Immature natural killer cell (primary cell): ENCODE results near the gene FAM168B. TPM values are rescaled to one million over a fixed set of nuclear protein-coding genes. Genes with fewer than 3 reads are reported as not detected.
A peak's percentile ranks its signal among the peaks of the same experiment; 100 is the strongest.

Source experiments
- DNase-seq, 3 donors: peaks; one replicate each; pipeline ENCODE4 v3.0.0; 2022; ENCODE audit warnings: mixed read lengths in 1 of 3
- H3K27ac Mint-ChIP-seq, 6 donors: one replicate each; pipeline ENCODE4 v1.8.0; 2020; ENCODE audit warnings: mixed read lengths in 6 of 6, mild to moderate bottlenecking in 5 of 6, inconsistent platforms in 4 of 6, moderate library complexity in 3 of 6
- H3K27me3 Mint-ChIP-seq, 3 donors: one replicate each; pipeline ENCODE4 v1.8.0; 2020 to 2021; ENCODE audit warnings: low read depth in 3 of 3, mild to moderate bottlenecking in 3 of 3, mixed read lengths in 3 of 3, moderate library complexity in 3 of 3, inconsistent platforms in 1 of 3
- H3K36me3 Mint-ChIP-seq, 3 donors: one replicate each; pipeline ENCODE4 v1.8.0; 2020; ENCODE audit warnings: mixed read lengths in 3 of 3, inconsistent platforms in 2 of 3, mild to moderate bottlenecking in 2 of 3
- H3K4me1 Mint-ChIP-seq, 2 donors: one replicate each; pipeline ENCODE4 v1.8.0; 2020; ENCODE audit warnings: inconsistent platforms in 2 of 2, mild to moderate bottlenecking in 2 of 2, mixed read lengths in 2 of 2, moderate library complexity in 1 of 2
- H3K4me3 Mint-ChIP-seq, 5 donors: one replicate each; pipeline ENCODE4 v1.8.0; 2020; ENCODE audit warnings: mild to moderate bottlenecking in 5 of 5, mixed read lengths in 5 of 5, inconsistent platforms in 3 of 5, moderate library complexity in 3 of 5
- H3K9me3 Mint-ChIP-seq, 6 donors: one replicate each; pipeline ENCODE4 v1.8.0; 2020; ENCODE audit warnings: mild to moderate bottlenecking in 6 of 6, mixed read lengths in 6 of 6, inconsistent platforms in 4 of 6, moderate library complexity in 3 of 6
- polyA plus RNA-seq, 3 donors: library from polyadenylated mRNA; unstranded; fragments of 300-500 nt; fragmentation: Illumina TruSeq; gene quantifications; one replicate each; pipeline ENCODE4 v1.2.3, GENCODE V29; 2021

Gene FAM168B
- polyA plus RNA-seq, 3 donors from 2014 or later = 20.3 to 47.0 (median 23.6) TPM

DNA sequence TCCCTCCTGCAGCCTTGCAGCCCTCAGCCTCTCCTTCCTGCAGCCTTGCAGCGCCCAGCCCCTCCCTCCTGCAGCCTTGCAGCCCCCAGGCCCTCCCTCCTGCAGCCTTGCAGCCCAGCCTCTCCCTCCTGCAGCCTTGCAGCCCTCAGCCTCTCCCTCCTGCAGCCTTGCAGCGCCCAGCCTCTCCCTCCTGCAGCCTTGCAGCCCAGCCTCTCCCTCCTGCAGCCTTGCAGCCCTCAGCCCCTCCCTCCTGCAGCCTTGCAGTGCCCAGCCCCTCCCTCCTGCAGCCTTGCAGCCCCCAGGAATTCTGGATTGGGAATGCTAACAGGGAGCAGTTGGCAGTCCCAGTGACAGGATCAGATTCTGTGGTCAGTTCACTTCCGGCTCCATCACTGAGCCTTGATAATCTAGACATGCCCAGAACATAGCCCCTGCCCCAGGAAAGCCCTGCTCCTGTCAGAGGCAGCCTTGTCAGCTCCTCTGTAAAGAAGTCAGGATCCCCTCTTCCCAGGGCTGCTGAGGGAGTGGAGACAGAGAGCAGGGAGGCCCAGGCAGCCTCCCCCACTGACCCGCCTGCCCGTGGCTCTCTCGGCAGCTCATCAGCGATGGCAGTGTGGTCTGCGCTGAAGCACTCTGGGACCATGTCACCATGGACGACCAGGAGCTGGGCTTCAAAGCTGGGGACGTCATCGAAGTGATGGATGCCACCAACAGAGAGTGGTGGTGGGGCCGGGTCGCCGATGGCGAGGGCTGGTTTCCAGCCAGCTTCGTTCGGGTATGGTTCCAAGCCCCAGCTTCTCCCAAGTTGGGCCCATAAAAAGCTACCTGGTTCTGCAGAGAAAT lies 54.8 kb downstream of the FAM168B start:
- no peak overlapping the region for H3K27ac Mint-ChIP-seq
- no peaks in the 10 kb centered on the region for H3K36me3 Mint-ChIP-seq
- no peak overlapping the region for H3K4me3 Mint-ChIP-seq
- no peak for DNase-seq
- peaks cover 11 to 15% of the 10 kb centered on the region in 2 donors for H3K4me1 Mint-ChIP-seq
- H3K27me3 Mint-ChIP-seq = peaks cover 2 to 7% (median 5%) of the 10 kb centered on the region in 3 donors
- no peaks in the 10 kb centered on the region for H3K9me3 Mint-ChIP-seq

DNA sequence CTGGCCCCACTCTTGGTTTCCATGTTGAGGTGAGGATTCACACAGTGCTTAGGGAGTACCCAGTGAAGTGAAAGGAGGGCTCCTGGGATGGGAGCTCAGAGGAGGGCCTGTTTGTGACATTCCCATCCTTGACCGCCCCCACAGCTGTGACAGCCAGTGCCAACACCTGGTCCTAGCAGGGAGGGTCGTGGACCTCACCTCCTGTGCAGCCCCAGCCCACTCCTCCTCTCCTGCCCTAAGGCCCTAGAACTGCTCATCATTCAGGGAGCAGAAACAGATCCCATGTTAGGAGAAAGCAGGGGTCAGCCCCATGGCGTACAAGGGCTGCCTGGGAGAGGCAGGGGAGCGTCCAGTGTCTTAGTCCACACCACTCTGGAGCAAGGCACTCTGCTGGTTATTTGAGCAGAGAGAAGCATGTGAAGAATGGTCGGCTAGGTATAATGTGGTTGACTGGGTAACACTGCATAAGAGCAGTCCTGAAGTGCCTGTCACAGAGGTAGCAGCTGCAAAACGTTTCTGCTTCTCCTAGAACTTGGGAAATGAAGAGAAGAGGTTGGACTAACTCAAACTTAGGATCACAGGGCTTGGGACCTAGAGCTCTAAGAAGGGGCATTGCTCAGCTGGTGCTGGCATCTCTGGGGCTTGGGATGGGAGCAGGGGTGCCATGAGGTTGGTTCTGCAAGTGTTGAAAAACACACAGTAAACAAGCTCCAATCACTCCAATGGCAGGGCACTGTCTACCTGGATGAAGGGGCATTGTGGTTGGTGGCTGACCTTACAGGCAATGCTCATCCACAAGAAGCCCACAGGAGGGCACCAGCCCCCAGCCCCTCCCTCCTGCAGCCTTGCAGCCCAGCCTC lies 55.6 kb downstream of the FAM168B start:
- Mint-ChIP-seq H3K4me1 (peaks cover 11 to 15% of the 10 kb centered on the region in 2 donors), H3K4me3 (no peak overlapping the region), H3K36me3 (no peaks in the 10 kb centered on the region), H3K27me3 (peaks cover 2 to 7% (median 6%) of the 10 kb centered on the region in 3 donors), H3K9me3 (no peaks in the 10 kb centered on the region), H3K27ac (no peak overlapping the region)
- DNase-seq = no peak

DNA sequence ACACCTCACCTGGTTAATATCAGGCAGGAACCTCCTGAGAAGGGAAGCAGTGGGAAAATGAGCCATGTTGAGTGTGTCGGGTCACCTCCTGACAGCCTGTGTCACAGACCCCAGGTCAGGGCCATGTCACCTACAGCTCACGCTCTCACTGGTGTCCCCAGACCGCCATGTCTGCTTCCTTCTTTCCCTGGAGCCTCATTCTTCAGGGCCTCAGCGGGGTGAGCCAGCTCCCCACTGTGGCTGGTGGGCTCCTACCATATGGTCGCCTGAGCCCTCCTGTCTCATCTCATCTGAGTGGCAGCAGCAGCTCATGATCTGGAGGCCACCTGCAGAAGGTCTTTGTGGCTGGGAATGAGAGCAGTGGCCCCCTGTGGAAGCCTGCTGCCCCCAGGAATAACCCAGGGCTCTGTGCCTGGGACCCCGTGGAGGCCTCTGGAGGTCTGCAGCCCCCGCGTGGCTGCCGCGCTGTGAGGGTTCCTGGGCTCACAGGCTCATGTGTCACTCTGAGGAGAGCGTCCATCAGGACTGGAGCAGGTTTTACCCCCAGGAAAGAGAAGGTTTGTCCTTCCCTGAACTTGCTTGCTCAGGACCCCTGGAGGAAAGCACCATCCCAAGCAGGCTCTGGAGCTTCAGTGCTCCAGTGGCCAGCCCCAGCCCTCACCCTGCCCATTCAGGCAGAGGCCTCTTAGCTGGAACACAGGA lies 56.4 kb downstream of the FAM168B start:
- Mint-ChIP-seq H3K27me3 (peaks cover 2 to 7% (median 6%) of the 10 kb centered on the region in 3 donors), H3K4me3 (no peak overlapping the region)
- no peak for DNase-seq

DNA sequence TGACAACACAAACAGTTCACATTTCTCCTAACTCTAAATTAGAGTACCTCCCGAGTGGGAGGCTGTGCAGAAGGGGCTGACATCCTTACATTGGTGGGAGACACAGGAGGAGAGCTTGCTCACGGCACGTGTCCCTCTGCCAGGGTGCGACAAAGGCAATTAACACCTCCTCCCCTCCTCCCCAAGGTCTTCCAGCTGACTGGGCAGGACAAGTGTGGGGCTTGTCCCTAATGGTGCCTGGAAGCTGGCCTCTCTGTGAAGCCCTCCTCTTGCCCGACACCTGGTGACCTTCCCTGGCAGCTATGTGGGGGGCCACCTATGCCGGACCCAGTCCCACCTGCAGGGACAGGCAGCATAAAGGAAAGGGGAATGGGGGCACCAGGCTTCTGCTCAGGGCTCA lies 57.0 kb downstream of the FAM168B start:
- Mint-ChIP-seq H3K27ac (no peak overlapping the region), H3K4me1 (peaks cover 8 to 10% of the 10 kb centered on the region in 2 donors), H3K27me3 (peaks cover 2 to 7% (median 6%) of the 10 kb centered on the region in 3 donors), H3K4me3 (peak overlapping the region in 1 of 5 donors; percentile 33), H3K9me3 (no peaks in the 10 kb centered on the region), H3K36me3 (no peaks in the 10 kb centered on the region)
- no peak for DNase-seq

More for the DNA sequence above, 56.4 kb downstream of the FAM168B start:
- no peaks in the 10 kb centered on the region for H3K36me3 Mint-ChIP-seq
- H3K4me1 Mint-ChIP-seq = peaks cover 11 to 15% of the 10 kb centered on the region in 2 donors
- H3K9me3 Mint-ChIP-seq = no peaks in the 10 kb centered on the region
- no peak overlapping the region for H3K27ac Mint-ChIP-seq

DNA sequence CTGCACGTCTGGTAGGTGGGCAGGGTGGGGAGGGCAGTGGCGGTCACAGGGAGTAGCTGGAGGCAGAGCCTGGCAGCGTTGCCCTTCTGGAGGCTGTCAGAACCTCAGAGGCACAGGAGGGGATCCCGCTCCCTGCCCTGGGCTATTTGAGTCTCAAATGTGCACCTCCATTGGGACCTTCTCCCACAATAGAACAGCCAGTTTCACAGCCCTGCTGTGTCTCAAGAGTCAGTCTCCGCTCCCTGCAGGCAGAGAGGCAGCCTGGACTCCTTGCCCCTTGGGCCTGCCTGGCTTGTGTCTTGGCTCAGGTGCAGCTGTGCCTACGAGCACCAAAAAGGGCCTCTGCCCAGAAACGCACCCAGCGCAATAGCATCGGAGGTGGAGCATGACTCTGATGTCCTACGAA lies 57.4 kb downstream of the FAM168B start:
- Mint-ChIP-seq H3K27me3 (peaks cover under 1 to 6% (median 6%) of the 10 kb centered on the region in 3 donors), H3K36me3 (no peaks in the 10 kb centered on the region), H3K4me1 (peaks cover 3 to 6% of the 10 kb centered on the region in 2 donors), H3K27ac (no peak overlapping the region), H3K9me3 (no peaks in the 10 kb centered on the region), H3K4me3 (peak overlapping the region in 1 of 5 donors; percentile 33)
- DNase-seq = no peak

DNA sequence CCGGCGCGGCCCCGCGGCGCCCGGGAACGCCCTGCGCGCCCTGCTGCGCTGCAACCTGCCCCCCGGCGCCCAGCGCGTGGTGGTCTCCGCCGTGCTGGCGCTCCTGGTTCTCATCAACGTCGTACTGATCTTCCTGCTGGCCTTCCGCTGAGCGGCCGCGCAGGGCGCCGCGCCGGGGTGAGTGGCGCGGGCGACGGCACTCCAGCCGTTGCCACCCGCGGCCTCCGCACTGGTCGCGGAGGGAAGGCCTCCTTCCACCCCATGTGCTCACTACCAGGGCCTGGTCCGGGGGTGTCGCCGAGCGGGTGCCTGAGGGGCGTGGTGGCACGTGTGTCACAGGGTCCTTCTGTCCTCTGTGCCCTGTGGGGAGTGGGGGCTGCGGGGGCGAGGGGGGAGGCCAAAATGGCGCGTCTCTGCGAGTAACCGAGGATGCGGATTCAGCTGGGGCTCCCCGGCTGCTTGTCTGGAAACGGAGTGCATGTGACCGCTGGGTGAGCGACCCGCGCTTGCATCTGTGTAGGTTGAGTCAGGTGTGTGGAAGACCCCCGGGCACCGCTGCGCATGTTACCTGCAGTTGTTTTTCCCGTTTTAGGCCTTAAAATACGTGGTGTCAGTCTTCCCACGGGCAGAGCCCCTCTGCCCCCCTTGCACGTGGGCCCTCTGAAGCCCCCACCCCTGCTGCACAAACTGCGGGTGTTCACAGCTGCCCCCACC lies 58.0 kb downstream of the FAM168B start:
- H3K4me1 Mint-ChIP-seq = peaks cover 0 to 3% of the 10 kb centered on the region in 2 donors
- DNase-seq = no peak

DNA sequence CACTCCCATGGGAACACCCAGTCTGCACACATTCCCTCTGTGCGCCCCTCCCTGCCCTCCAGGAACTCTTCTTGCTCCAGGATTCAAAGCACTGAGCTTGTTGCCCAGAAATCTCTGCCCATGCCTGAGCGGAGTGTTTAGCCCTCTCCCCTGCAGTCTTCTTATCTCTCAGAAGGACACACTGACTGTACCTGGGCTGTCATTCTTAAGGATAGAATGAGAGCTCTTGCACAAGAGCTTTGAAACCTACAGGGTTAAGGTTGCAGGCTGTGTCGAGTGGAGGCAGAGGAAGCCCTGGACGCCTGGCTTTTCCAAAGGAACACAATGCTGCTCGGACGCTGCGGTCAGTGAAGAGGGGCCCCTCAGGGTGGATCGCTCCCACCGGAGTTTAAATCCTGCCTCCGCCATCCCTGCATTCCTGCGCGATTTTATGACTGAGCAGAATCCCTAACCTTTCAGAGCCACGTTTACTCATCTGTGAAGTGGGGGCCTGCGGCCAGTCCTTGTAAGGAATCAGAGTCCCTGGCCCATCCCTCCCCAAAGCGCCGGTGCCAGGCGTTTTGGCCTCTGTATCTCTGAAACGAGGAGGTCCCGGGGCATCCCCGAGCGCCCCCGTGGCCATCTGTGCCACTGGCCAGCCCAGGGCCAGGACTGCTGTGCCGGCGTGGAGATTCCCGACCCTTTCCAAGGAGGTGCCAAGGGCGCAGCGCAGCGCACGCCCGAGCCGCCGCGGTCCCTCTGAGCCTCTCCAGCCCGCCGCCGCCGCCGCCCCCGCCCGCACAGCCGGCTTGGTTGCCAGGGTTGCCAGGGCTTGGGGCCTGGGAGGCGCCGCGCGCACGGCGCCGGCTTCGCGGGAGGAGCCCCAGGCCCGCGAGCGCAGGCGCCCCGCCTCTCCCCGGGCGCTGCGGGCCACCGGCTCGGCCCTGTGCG lies 58.9 kb downstream of the FAM168B start:
- DNase-seq = no peak
- H3K4me3 Mint-ChIP-seq = no peak overlapping the region
- H3K9me3 Mint-ChIP-seq = no peaks in the 10 kb centered on the region
- H3K27me3 Mint-ChIP-seq = peaks cover 0 to 6% (median 2%) of the 10 kb centered on the region in 3 donors
- H3K36me3 Mint-ChIP-seq = no peaks in the 10 kb centered on the region
- H3K4me1 Mint-ChIP-seq = peaks cover 0 to 1% of the 10 kb centered on the region in 2 donors
- no peak overlapping the region for H3K27ac Mint-ChIP-seq

More for the DNA sequence above, 58.0 kb downstream of the FAM168B start:
- H3K4me3 Mint-ChIP-seq = no peak overlapping the region
- H3K27ac Mint-ChIP-seq = no peak overlapping the region
- no peaks in the 10 kb centered on the region for H3K36me3 Mint-ChIP-seq
- H3K27me3 Mint-ChIP-seq = peaks cover 0 to 6% (median 4%) of the 10 kb centered on the region in 3 donors
- no peaks in the 10 kb centered on the region for H3K9me3 Mint-ChIP-seq

DNA sequence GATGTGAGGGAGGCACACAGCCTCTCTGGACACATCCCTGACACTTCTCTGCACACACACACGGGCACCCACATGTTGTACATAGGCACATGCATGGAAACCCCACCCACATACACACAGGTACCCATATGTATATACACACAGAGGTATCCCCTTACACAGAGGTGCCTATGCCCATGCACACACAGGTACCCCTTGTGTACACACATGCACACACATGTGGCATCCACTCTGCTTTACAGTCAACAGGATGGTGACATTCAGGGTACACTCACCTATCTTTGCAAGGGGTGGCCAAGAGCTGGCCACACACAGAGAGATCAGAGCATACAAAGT lies 59.5 kb downstream of the FAM168B start:
- Mint-ChIP-seq H3K4me3 (no peak overlapping the region), H3K9me3 (no peaks in the 10 kb centered on the region), H3K27ac (no peak overlapping the region), H3K4me1 (peaks cover 0 to 1% of the 10 kb centered on the region in 2 donors), H3K36me3 (no peaks in the 10 kb centered on the region), H3K27me3 (peaks cover 0 to 6% (median 2%) of the 10 kb centered on the region in 3 donors)
- DNase-seq = no peak

DNA sequence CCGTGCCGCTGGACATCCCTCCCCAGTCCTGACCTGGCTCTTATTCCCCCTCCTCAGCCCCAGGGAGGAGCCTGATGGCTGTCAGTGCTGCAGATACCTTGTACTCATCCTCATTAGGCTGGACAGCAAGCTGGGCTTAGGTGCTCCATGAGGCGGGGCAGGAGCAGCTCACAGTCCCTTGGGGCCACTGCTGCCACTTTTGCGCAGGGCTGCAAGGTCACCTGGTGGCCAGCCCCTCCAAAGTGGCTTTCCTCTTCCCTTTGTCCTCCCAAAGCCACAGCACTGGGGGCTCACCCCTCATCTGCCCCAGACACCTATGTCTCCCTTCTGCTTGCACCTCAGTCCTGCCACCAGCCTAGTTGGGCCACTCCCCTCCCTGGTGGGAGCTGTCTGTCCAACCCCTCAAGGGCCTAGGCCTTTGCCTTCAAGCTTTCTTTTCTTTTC lies 60.8 kb downstream of the FAM168B start:
- H3K36me3 Mint-ChIP-seq = no peaks in the 10 kb centered on the region
- peaks cover 0 to 4% (median 0%) of the 10 kb centered on the region in 6 donors for H3K9me3 Mint-ChIP-seq
- peaks cover 0 to 4% (median 2%) of the 10 kb centered on the region in 3 donors for H3K27me3 Mint-ChIP-seq
- no peak overlapping the region for H3K4me3 Mint-ChIP-seq
- H3K4me1 Mint-ChIP-seq = peaks cover 0 to 1% of the 10 kb centered on the region in 2 donors
- DNase-seq = no peak
- no peak overlapping the region for H3K27ac Mint-ChIP-seq

DNA sequence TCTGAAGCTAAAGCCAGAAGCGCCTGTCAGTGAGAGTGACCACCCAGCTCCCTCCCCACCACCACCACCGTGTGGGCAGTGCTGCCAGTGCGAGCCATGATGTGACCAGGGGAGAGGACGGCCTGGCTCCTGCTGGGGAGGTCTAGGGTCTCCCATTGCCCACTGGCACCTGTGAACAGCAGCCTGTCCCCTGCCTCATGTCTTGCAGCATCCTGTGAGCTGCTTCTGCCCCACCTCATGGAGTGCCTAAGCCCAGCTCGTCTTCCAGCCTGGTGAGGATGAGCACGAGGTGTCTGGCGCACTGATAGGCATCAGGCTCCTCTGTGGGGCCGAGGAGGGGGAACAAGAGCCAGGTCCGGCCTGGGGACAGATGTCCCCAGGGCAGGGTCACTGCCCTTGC lies 61.4 kb downstream of the FAM168B start:
- peaks cover 0 to 4% (median 3%) of the 10 kb centered on the region in 3 donors for H3K27me3 Mint-ChIP-seq
- H3K27ac Mint-ChIP-seq = no peak overlapping the region
- H3K4me1 Mint-ChIP-seq = peaks cover 0 to 1% of the 10 kb centered on the region in 2 donors
- H3K36me3 Mint-ChIP-seq = no peaks in the 10 kb centered on the region
- H3K4me3 Mint-ChIP-seq = no peak overlapping the region
- peaks cover 0 to 9% (median 0%) of the 10 kb centered on the region in 6 donors for H3K9me3 Mint-ChIP-seq
- no peak for DNase-seq

DNA sequence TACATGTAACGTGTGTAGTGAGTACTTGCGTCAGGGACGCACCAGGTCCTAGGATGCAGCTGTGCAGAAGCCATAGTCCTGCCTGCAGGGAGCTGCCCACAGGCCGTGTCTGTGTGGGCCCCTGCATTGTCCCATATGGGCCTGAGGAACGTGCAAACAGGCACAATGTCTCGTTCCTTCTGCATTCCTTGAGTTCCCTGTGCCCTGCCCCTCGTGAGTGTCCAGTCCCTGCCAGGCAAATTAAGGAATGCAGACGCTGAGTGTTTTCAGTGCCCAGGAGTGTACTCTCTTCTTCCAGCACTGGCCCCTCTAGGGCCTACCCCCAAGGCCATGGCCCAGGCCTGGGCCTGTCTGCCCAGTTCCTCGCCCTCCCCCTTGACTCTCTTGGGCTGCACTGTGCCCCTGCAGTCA lies 61.8 kb downstream of the FAM168B start:
- Mint-ChIP-seq H3K4me3 (no peak overlapping the region), H3K4me1 (peaks cover 0 to 1% of the 10 kb centered on the region in 2 donors), H3K27ac (no peak overlapping the region), H3K36me3 (no peaks in the 10 kb centered on the region), H3K27me3 (peaks cover 0 to 6% (median 4%) of the 10 kb centered on the region in 3 donors), H3K9me3 (peaks cover 0 to 10% (median 0%) of the 10 kb centered on the region in 6 donors)
- DNase-seq = no peak

DNA sequence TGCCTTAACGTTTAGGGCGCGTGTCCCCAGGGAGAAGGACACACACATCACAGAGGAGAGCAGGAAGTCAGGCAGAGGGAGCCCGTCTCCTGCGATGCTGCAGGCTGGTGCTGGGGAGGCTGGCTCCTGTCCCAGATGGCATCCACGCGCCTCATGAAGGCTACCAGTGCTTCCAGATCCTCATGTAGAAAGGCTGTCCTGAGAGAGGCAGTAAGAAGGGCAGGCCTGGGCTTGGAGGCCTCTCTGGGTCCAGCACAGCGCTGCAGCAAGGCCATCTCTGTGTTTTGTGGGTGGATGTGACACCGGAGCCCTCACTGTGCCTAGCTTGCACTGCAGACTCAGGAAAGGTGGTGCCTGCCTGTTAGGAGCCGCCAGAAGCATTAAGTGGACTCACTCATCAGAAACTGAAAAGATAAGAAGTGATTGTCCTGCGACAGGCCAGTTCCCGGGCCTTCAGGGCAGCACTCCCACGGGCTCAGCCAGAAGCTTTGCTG lies 62.7 kb downstream of the FAM168B start:
- H3K4me3 Mint-ChIP-seq = no peak overlapping the region
- no peaks in the 10 kb centered on the region for H3K4me1 Mint-ChIP-seq
- no peak overlapping the region for H3K27ac Mint-ChIP-seq
- H3K27me3 Mint-ChIP-seq = peaks cover 0 to 6% (median 6%) of the 10 kb centered on the region in 3 donors
- H3K9me3 Mint-ChIP-seq = peaks cover 0 to 10% (median 0%) of the 10 kb centered on the region in 6 donors
- H3K36me3 Mint-ChIP-seq = no peaks in the 10 kb centered on the region
- DNase-seq = no peak
